ENCODE results near the gene EP300.
A peak's percentile ranks its signal among the peaks of the same experiment; 100 is the strongest.
"Not testable (repeated sequence)": the region's sequence is repeated elsewhere in the genome, so short reads cannot be mapped to it uniquely, and the experiment has no call there.

Gene EP300

GRCh38 chr22:41157083-41157482 lies 64.7 kb downstream of the EP300 start:
- no peak for DNase-seq

- no peak for DNase-seq
Observed at GRCh38 chr22:41169157-41169556, 76.8 kb downstream of the EP300 start.

- DNase-seq = no peak
Observed at GRCh38 chr22:41171996-41172395, 79.6 kb downstream of the EP300 start.

GRCh38 chr22:41175546-41175945 lies 83.2 kb downstream of the EP300 start:
- DNase-seq = no peak

- DNase-seq = no peak
Observed at GRCh38 chr22:41177040-41177621, 84.7 kb downstream of the EP300 start.

GRCh38 chr22:41177622-41178424 lies 85.4 kb downstream of the EP300 start:
- no peak for DNase-seq

GRCh38 chr22:41178425-41178975 lies 86.1 kb downstream of the EP300 start:
- no peak for DNase-seq

- not testable (repeated sequence) for DNase-seq
Observed at GRCh38 chr22:41180362-41180761, 88.0 kb downstream of the EP300 start.

GRCh38 chr22:41180926-41181325 lies 88.5 kb downstream of the EP300 start:
- DNase-seq = no peak

GRCh38 chr22:41181349-41182241 lies 89.2 kb downstream of the EP300 start:
- no peak for DNase-seq

GRCh38 chr22:41184679-41185078 lies 92.3 kb downstream of the EP300 start:
- no peak for DNase-seq

- no peak for DNase-seq
Observed at GRCh38 chr22:41191467-41191866, 99.1 kb downstream of the EP300 start.

- DNase-seq = no peak
Observed at GRCh38 chr22:41193829-41194228, 101.4 kb downstream of the EP300 start.

GRCh38 chr22:41197038-41197972 lies 104.9 kb downstream of the EP300 start:
- DNase-seq = peak; percentile 47

- DNase-seq = no peak
Observed at GRCh38 chr22:41198027-41198580, 105.7 kb downstream of the EP300 start.

GRCh38 chr22:41201141-41201540 lies 108.7 kb downstream of the EP300 start:
- DNase-seq = no peak

GRCh38 chr22:41203118-41203517 lies 110.7 kb downstream of the EP300 start:
- DNase-seq = no peak

GRCh38 chr22:41204066-41204465 lies 111.7 kb downstream of the EP300 start:
- DNase-seq = no peak

GRCh38 chr22:41204992-41205900 lies 112.9 kb downstream of the EP300 start, which contains the start of gene L3MBTL2:
Gene L3MBTL2, plus strand, starts transcription at chr22:41205312. Its CDS starts 51 bp downstream, at chr22:41205363.
- peak; percentile 90 for DNase-seq

GRCh38 chr22:41206719-41207118 lies 114.3 kb downstream of the EP300 start:
- DNase-seq = no peak

Data from NCI-H524 treated with DMSO at 0.1 percent for 48 hours (cell line).